Ascending aorta (tissue), 2 donors: Measurements from ENCODE around the gene BLOC1S6. TPM values are rescaled to one million over a fixed set of nuclear protein-coding genes. Genes with fewer than 3 reads are reported as not detected.

Experiments used
- DNase-seq, 2 donors: peaks; one replicate each; pipeline ENCODE4 v3.0.0-alpha.2; 2019; ENCODE audit warnings: low spot score in 2 of 2
- H3K27ac ChIP-seq, 2 donors: fragments of 200-600 bp; sonication (generic); one replicate each; pipeline ENCODE4 v1.5.1; 2016 to 2017; ENCODE audit warnings: mild to moderate bottlenecking in 1 of 2
- H3K27me3 ChIP-seq: fragments of 200-600 bp; sonication (generic); one replicate; pipeline ENCODE4 v1.5.1; 2017
- H3K36me3 ChIP-seq, 2 donors: fragments of 200-600 bp; sonication (generic); one replicate each; pipeline ENCODE4 v1.5.1; 2016
- H3K4me1 ChIP-seq, 2 donors: fragments of 200-600 bp; sonication (generic); one replicate each; pipeline ENCODE4 v1.5.1; 2016 to 2017; ENCODE audit warnings: mild to moderate bottlenecking in 1 of 2
- H3K4me3 ChIP-seq, 2 donors: fragments of 200-600 bp; sonication (generic); one replicate each; pipeline ENCODE4 v1.5.1; 2016 to 2017; ENCODE audit warnings: mild to moderate bottlenecking in 1 of 2
- H3K9me3 ChIP-seq, 2 donors: fragments of 200-600 bp; sonication (generic); one replicate each; pipeline ENCODE4 v1.5.1; 2016
- CTCF ChIP-seq, 3 experiments: fragments of 200-600 bp in 2 of 3; fragments of 450-650 bp in 1 of 3; sonication (generic) in 2 of 3; IDR thresholded peaks; one replicate each; pipeline ENCODE4 v1.5.1; 2016 to 2019; ENCODE audit warnings: antibody characterized with exemption in 3 of 3, mild to moderate bottlenecking in 1 of 3, moderate library complexity in 1 of 3
- intact Hi-C: fragments of 100-400 bp; cut with DNase I; formaldehyde crosslinking; loops from one replicate; pipeline ENCODE4 v1.15.1; 2023
- total RNA-seq: library from RNA; depleted of rRNA; stranded (reverse); fragments of >200 nt; gene quantifications from one replicate; pipeline ENCODE4 v1.1.0, GENCODE V29; 2016

BLOC1S6 gene
- total RNA-seq, 1 donor from 2014 or later = 15.4 TPM

- H3K27ac ChIP-seq = no peak overlapping the region
- no peaks in the 10 kb centered on the region for H3K9me3 ChIP-seq
- TF ChIP-seq CTCF (IDR thresholded peaks at IDR 0.05) = no peak
- intact Hi-C loops = no loop called here
- DNase-seq = no peak
- no peaks in the 10 kb centered on the region for H3K36me3 ChIP-seq
- no peaks in the 10 kb centered on the region for H3K27me3 ChIP-seq
- no peak overlapping the region for H3K4me3 ChIP-seq
- H3K4me1 ChIP-seq = no peaks in the 10 kb centered on the region
Measured at GRCh38 chr15:45546789-45547188, 40.4 kb upstream of the BLOC1S6 start.

- intact Hi-C loops = no loop called here
- Histone ChIP-seq H3K27me3 (no peaks in the 10 kb centered on the region), H3K4me3 (no peak overlapping the region), H3K27ac (no peak overlapping the region), H3K4me1 (no peaks in the 10 kb centered on the region), H3K36me3 (no peaks in the 10 kb centered on the region), H3K9me3 (no peaks in the 10 kb centered on the region)
- no peak for TF ChIP-seq CTCF (IDR thresholded peaks at IDR 0.05)
- DNase-seq = no peak
Measured at GRCh38 chr15:45548753-45549520, 38.2 kb upstream of the BLOC1S6 start.

DNA sequence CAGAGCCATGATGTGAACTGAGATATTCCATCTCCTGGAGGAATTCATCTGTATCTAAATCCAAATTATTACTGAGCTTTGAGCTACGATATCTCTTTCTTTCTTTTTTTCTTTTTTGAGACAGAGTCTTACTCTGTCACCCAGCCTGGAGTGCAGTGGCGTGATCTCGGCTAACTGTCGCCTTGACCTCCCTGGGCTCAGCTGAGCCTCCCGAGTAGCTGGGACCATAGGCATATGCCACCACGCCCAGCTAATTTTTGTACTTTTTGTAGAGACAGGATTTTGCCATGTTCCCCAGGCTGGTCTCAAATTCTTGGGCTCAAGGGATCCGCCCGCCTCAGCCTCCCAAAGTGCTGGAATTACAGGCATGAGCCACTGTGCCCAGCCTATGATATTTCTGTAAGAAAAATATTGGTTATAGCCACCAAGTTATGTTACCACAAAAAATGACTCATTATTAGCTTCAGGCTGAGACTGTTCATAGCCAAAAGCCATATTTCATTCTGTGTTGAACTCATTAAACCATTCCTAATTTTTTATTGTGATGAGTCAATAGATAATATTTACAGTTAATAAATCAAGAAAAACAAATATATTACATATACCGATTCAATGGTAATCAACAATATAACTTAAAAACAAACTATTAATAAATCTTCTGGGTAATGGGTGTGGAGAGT lies 37.5 kb upstream of the BLOC1S6 start:
- TF ChIP-seq CTCF (IDR thresholded peaks at IDR 0.05) = no peak
- Histone ChIP-seq H3K9me3 (no peaks in the 10 kb centered on the region), H3K27me3 (no peaks in the 10 kb centered on the region), H3K4me1 (no peaks in the 10 kb centered on the region), H3K4me3 (no peak overlapping the region), H3K27ac (no peak overlapping the region), H3K36me3 (no peaks in the 10 kb centered on the region)
- DNase-seq = no peak
- intact Hi-C loops = no loop called here

- H3K4me1 ChIP-seq = no peaks in the 10 kb centered on the region
- no peak overlapping the region for H3K4me3 ChIP-seq
- no peak for DNase-seq
- H3K9me3 ChIP-seq = no peaks in the 10 kb centered on the region
- no peak for TF ChIP-seq CTCF (IDR thresholded peaks at IDR 0.05)
- no peaks in the 10 kb centered on the region for H3K27me3 ChIP-seq
- no peaks in the 10 kb centered on the region for H3K36me3 ChIP-seq
- intact Hi-C loops = no loop called here
- H3K27ac ChIP-seq = no peak overlapping the region
Measured at GRCh38 chr15:45550436-45550835, 36.7 kb upstream of the BLOC1S6 start.

DNA sequence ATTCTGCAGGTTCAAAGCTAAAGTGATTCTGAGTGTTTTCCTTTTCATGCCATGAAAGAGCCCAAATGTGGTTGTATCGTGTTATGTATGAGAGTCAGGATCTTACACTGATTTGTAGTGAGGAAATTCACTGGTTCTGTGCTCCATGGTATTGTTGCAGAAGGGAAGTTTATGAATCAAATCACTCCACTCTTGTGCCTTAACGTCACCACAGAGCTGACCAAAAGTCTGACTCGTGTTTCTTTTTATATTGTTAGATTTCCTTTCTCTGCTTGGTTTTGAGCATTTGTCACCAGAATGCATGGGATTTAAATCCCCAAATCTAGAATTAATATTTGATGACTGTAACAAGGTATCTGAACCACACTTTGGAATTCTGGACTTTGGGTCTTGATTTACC lies 35.5 kb upstream of the BLOC1S6 start:
- intact Hi-C loops = no loop called here
- no peaks in the 10 kb centered on the region for H3K36me3 ChIP-seq
- no peaks in the 10 kb centered on the region for H3K4me1 ChIP-seq
- DNase-seq = no peak
- H3K27me3 ChIP-seq = no peaks in the 10 kb centered on the region
- no peak overlapping the region for H3K4me3 ChIP-seq
- H3K9me3 ChIP-seq = no peaks in the 10 kb centered on the region
- no peak overlapping the region for H3K27ac ChIP-seq
- TF ChIP-seq CTCF (IDR thresholded peaks at IDR 0.05) = no peak
